Calu3 (cell line): ENCODE data around the gene TMEM242. TPM values are rescaled to one million over a fixed set of nuclear protein-coding genes. Genes with fewer than 3 reads are reported as not detected.

Experiments
- BruUV-seq: library from RNA; stranded (reverse); fragments of 400-500 nt; replicated peaks from 2 replicates; lab custom pipeline; 2021; lab: Mats Ljungman, UMichigan
- CTCF ChIA-PET: fragments of 300-600 bp; sonication (Branson Sonifier 250); formaldehyde crosslinking; loops from one replicate; lab custom pipeline; 2022; ENCODE audit warnings: antibody characterized with exemption; lab: Charles Lee
- DNase-seq: peaks from one replicate; pipeline ENCODE4 v3.0.0; 2022
- H3K27ac Mint-ChIP-seq: one replicate; pipeline ENCODE4 v1.8.0; 2022; ENCODE audit warnings: mixed read lengths; ENCODE audit not compliant: unreplicated experiment
- H3K27me3 Mint-ChIP-seq: one replicate; pipeline ENCODE4 v1.8.0; 2022; ENCODE audit warnings: mixed read lengths; ENCODE audit not compliant: unreplicated experiment
- H3K36me3 Mint-ChIP-seq: one replicate; pipeline ENCODE4 v1.8.0; 2022; ENCODE audit warnings: mild to moderate bottlenecking, moderate library complexity, mixed read lengths; ENCODE audit not compliant: insufficient read depth, unreplicated experiment
- H3K4me1 Mint-ChIP-seq: one replicate; pipeline ENCODE4 v1.8.0; 2022; ENCODE audit warnings: mild to moderate bottlenecking, low read depth, mixed read lengths; ENCODE audit not compliant: unreplicated experiment
- H3K4me3 Mint-ChIP-seq: one replicate; pipeline ENCODE4 v1.8.0; 2022; ENCODE audit warnings: mild to moderate bottlenecking, low read depth, moderate library complexity, mixed read lengths; ENCODE audit not compliant: unreplicated experiment
- H3K9me3 Mint-ChIP-seq: one replicate; pipeline ENCODE4 v1.8.0; 2022; ENCODE audit warnings: low read depth, mixed read lengths; ENCODE audit not compliant: unreplicated experiment
- CTCF ChIP-seq: fragments of 200-600 bp; IDR thresholded peaks from one replicate; pipeline ENCODE4 v1.8.0; 2022; ENCODE audit warnings: antibody characterized with exemption; ENCODE audit not compliant: unreplicated experiment
- intact Hi-C: fragments of 100-400 bp; cut with micrococcal nuclease; formaldehyde crosslinking; loops from one replicate; pipeline ENCODE4 v1.10.0; 2022; ENCODE audit not compliant: unreplicated experiment
- total RNA-seq: library from RNA; stranded (reverse); gene quantifications from 2 replicates; pipeline ENCODE4 v1.2.3, GENCODE V29; 2022

TMEM242 gene
- total RNA-seq, 1 experiment from 2014 or later, result 7.9 TPM

- Mint-ChIP-seq H3K27ac (no peak overlapping the region), H3K9me3 (no peaks in the 10 kb centered on the region), H3K4me1 (no peaks in the 10 kb centered on the region), H3K36me3 (no peaks in the 10 kb centered on the region), H3K4me3 (no peak overlapping the region), H3K27me3 (no peaks in the 10 kb centered on the region)
- BruUV-seq, result no TSS peak
- intact Hi-C loops, result no loop called here
- DNase-seq, result no peak
- TF ChIP-seq CTCF, result no peak
- CTCF ChIA-PET, result no interaction called here
Observed at GRCh38 chr6:157366648-157367047, 43.3 kb upstream of the TMEM242 start.

GRCh38 chr6:157364705-157365104, 41.4 kb upstream of the TMEM242 start:
- DNase-seq, result no peak
- no peak overlapping the region for H3K4me3 Mint-ChIP-seq
- BruUV-seq, result no TSS peak
- no peaks in the 10 kb centered on the region for H3K36me3 Mint-ChIP-seq
- H3K4me1 Mint-ChIP-seq, result no peaks in the 10 kb centered on the region
- no peaks in the 10 kb centered on the region for H3K9me3 Mint-ChIP-seq
- intact Hi-C loops, result no loop called here
- no peaks in the 10 kb centered on the region for H3K27me3 Mint-ChIP-seq
- TF ChIP-seq CTCF, result no peak
- CTCF ChIA-PET, result interaction anchor here (1.0 kb wide), 1 partner anchor 10 kb away, joined by 3 read pairs; no protein-coding TSS in a partner anchor
- no peak overlapping the region for H3K27ac Mint-ChIP-seq

- no peak overlapping the region for H3K4me3 Mint-ChIP-seq
- CTCF ChIA-PET, result no interaction called here
- H3K36me3 Mint-ChIP-seq, result no peaks in the 10 kb centered on the region
- no peaks in the 10 kb centered on the region for H3K9me3 Mint-ChIP-seq
- H3K4me1 Mint-ChIP-seq, result no peaks in the 10 kb centered on the region
- no peak for TF ChIP-seq CTCF
- H3K27ac Mint-ChIP-seq, result no peak overlapping the region
- H3K27me3 Mint-ChIP-seq, result no peaks in the 10 kb centered on the region
- no peak for DNase-seq
- no TSS peak for BruUV-seq
- intact Hi-C loops, result no loop called here
Observed at GRCh38 chr6:157361886-157362285, 38.6 kb upstream of the TMEM242 start.

- intact Hi-C loops, result no loop called here
- H3K4me3 Mint-ChIP-seq, result no peak overlapping the region
- no TSS peak for BruUV-seq
- no peak for TF ChIP-seq CTCF
- no peaks in the 10 kb centered on the region for H3K4me1 Mint-ChIP-seq
- no peaks in the 10 kb centered on the region for H3K36me3 Mint-ChIP-seq
- CTCF ChIA-PET, result no interaction called here
- H3K27ac Mint-ChIP-seq, result no peak overlapping the region
- H3K9me3 Mint-ChIP-seq, result no peaks in the 10 kb centered on the region
- DNase-seq, result no peak
- H3K27me3 Mint-ChIP-seq, result peaks cover 10% of the 10 kb centered on the region
Observed at GRCh38 chr6:157358287-157358686, 35.0 kb upstream of the TMEM242 start.
